Measurements from ENCODE around the gene SPATA4.

The SPATA4 gene

GRCh38 chr4:176195184-176195978 lies at the start of gene SPATA4:
SPATA4 (minus strand) TSS chr4:176195585; CDS start chr4:176195562, 23 bp downstream.
- no peak for TF ChIP-seq CTCF (IDR thresholded peaks at IDR 0.05; ENCODE audit: control insufficient read depth, insufficient read depth, low read depth, low read length, missing control alignments)
- peak within 1 kb of the TSS; percentile 48 for H3K4me3 ChIP-seq (ENCODE audit: control insufficient read depth, low read depth, low read length)
- DNase-seq (ENCODE audit: low read depth) = peak; percentile 63

GRCh38 chr4:176242764-176243347 lies 47.5 kb upstream of the SPATA4 start:
- TF ChIP-seq CTCF (IDR thresholded peaks at IDR 0.05; ENCODE audit: control insufficient read depth, insufficient read depth, low read depth, low read length, missing control alignments) = no peak
- DNase-seq (ENCODE audit: low read depth) = no peak
- no peak overlapping the region for H3K4me3 ChIP-seq (ENCODE audit: control insufficient read depth, low read depth, low read length)

GRCh38 chr4:176241703-176242102 lies 46.3 kb upstream of the SPATA4 start:
- no peak overlapping the region for H3K4me3 ChIP-seq (ENCODE audit: control insufficient read depth, low read depth, low read length)
- DNase-seq (ENCODE audit: low read depth) = no peak
- TF ChIP-seq CTCF (IDR thresholded peaks at IDR 0.05; ENCODE audit: control insufficient read depth, insufficient read depth, low read depth, low read length, missing control alignments) = no peak

GRCh38 chr4:176238826-176239225 lies 43.4 kb upstream of the SPATA4 start:
- DNase-seq (ENCODE audit: low read depth) = peak; percentile 34
- TF ChIP-seq CTCF (IDR thresholded peaks at IDR 0.05; ENCODE audit: control insufficient read depth, insufficient read depth, low read depth, low read length, missing control alignments) = no peak
- H3K4me3 ChIP-seq (ENCODE audit: control insufficient read depth, low read depth, low read length) = no peak overlapping the region

GRCh38 chr4:176238157-176238610 lies 42.8 kb upstream of the SPATA4 start:
- TF ChIP-seq CTCF (IDR thresholded peaks at IDR 0.05; ENCODE audit: control insufficient read depth, insufficient read depth, low read depth, low read length, missing control alignments) = no peak
- H3K4me3 ChIP-seq (ENCODE audit: control insufficient read depth, low read depth, low read length) = no peak overlapping the region
- DNase-seq (ENCODE audit: low read depth) = peak; percentile 93

- no peak for TF ChIP-seq CTCF (IDR thresholded peaks at IDR 0.05; ENCODE audit: control insufficient read depth, insufficient read depth, low read depth, low read length, missing control alignments)
- no peak for DNase-seq (ENCODE audit: low read depth)
- H3K4me3 ChIP-seq (ENCODE audit: control insufficient read depth, low read depth, low read length) = no peak overlapping the region
These were observed 41.6 kb upstream of the SPATA4 start for GRCh38 chr4:176236946-176237345.
